ENCODE results near the gene MICU1. TPM values are rescaled to one million over a fixed set of nuclear protein-coding genes. Genes with fewer than 3 reads are reported as not detected.

MICU1 gene
- total and polyA plus RNA-seq, 2 of the 13 experiments (the other 11 are each of a cell fraction or from before 2014, with no cell fraction given) = 32.5 to 56.1 TPM

- no peak for TF ChIP-seq ZNF281 (CRISPR knock-in tag; IDR thresholded peaks at IDR 0.05; ENCODE audit: borderline replicate concordance)
- no peak for TF ChIP-seq AKAP8 (CRISPR knock-in tag; IDR thresholded peaks at IDR 0.05)
- no peak for TF ChIP-seq CREBL2 (CRISPR knock-in tag; IDR thresholded peaks at IDR 0.05; ENCODE audit: borderline replicate concordance)
- TF ChIP-seq ZNF230 (CRISPR knock-in tag; IDR thresholded peaks at IDR 0.05) = no peak
- TF ChIP-seq ARID2 (CRISPR knock-in tag; IDR thresholded peaks at IDR 0.05; ENCODE audit: borderline replicate concordance) = no peak
- no peak for TF ChIP-seq SIN3A (IDR thresholded peaks at IDR 0.05; ENCODE audit: borderline replicate concordance, low read depth, low read length)
- TF ChIP-seq ZNF335 (CRISPR knock-in tag; IDR thresholded peaks at IDR 0.05) = no peak
- no peak for TF ChIP-seq LBX2 (CRISPR knock-in tag; IDR thresholded peaks at IDR 0.05; ENCODE audit: borderline replicate concordance)
- no peak for TF ChIP-seq CEBPB (IDR thresholded peaks at IDR 0.05; ENCODE audit: borderline replicate concordance, low read depth, low read length)
- TF ChIP-seq CTCF (CRISPR knock-in tag; IDR thresholded peaks at IDR 0.05) = peak; percentile 94
- no peak for TF ChIP-seq ZSCAN29 (CRISPR knock-in tag; conservative IDR thresholded peaks at IDR 0.05)
- TF ChIP-seq ZNF672 (CRISPR knock-in tag; IDR thresholded peaks at IDR 0.05) = no peak
- no peak for TF ChIP-seq TEAD3 (CRISPR knock-in tag; optimal IDR thresholded peaks at IDR 0.05; ENCODE audit: borderline replicate concordance)
- no peak for TF ChIP-seq ARNT (IDR thresholded peaks at IDR 0.05)
- no peak for TF ChIP-seq CENPX (CRISPR knock-in tag; IDR thresholded peaks at IDR 0.05)
- no peak for TF ChIP-seq AFF4 (CRISPR knock-in tag; IDR thresholded peaks at IDR 0.05)
- TF ChIP-seq ZNF761 (CRISPR knock-in tag; conservative IDR thresholded peaks at IDR 0.05) = no peak
- no peak for TF ChIP-seq CENPBD1 (CRISPR knock-in tag; IDR thresholded peaks at IDR 0.05; ENCODE audit: borderline replicate concordance, low read depth)
- no peak; the same call in 1 of the 2 replicates for TF ChIP-seq ZMYM3 (CRISPR knock-in tag; IDR thresholded peaks at IDR 0.05)
- TF ChIP-seq SIX4 (CRISPR knock-in tag; IDR thresholded peaks at IDR 0.05) = no peak
These were observed 261.6 kb downstream of the MICU1 start (continued) for GRCh38 chr10:72364239-72364777.

Data from HepG2 (cell line).